ENCODE data around the gene USP12.
"Not testable (repeated sequence)": the region's sequence is repeated elsewhere in the genome, so short reads cannot be mapped to it uniquely, and the experiment has no call there.

The USP12 gene

GRCh38 chr13:27076421-27076820, 95.2 kb downstream of the USP12 start:
- in situ Hi-C loops (cut with HindIII; ENCODE audit: low sequenced_read_pairs) = no loop called here
- no peak for DNase-seq (ENCODE audit: low read depth, low spot score)
- TF ChIP-seq CTCF (IDR thresholded peaks at IDR 0.05; ENCODE audit: low read depth, low read length) = no peak
- H3K4me3 ChIP-seq (ENCODE audit: low read depth, low read length) = no peak overlapping the region

GRCh38 chr13:27073186-27073585, 98.4 kb downstream of the USP12 start:
- no peak for TF ChIP-seq CTCF (IDR thresholded peaks at IDR 0.05; ENCODE audit: low read depth, low read length)
- no peak overlapping the region for H3K4me3 ChIP-seq (ENCODE audit: low read depth, low read length)
- DNase-seq (ENCODE audit: low read depth, low spot score) = no peak
- in situ Hi-C loops (cut with HindIII; ENCODE audit: low sequenced_read_pairs) = no loop called here

- DNase-seq (ENCODE audit: low read depth, low spot score); H3K4me3 ChIP-seq (ENCODE audit: low read depth, low read length); in situ Hi-C loops (cut with HindIII; ENCODE audit: low sequenced_read_pairs): not testable (repeated sequence)
These were observed 105.5 kb downstream of the USP12 start for GRCh38 chr13:27066123-27066522.

- no peak for DNase-seq (ENCODE audit: low read depth, low spot score)
- H3K4me3 ChIP-seq (ENCODE audit: low read depth, low read length) = no peak overlapping the region
- TF ChIP-seq CTCF (IDR thresholded peaks at IDR 0.05; ENCODE audit: low read depth, low read length) = no peak
- in situ Hi-C loops (cut with HindIII; ENCODE audit: low sequenced_read_pairs) = no loop called here
These were observed 106.0 kb downstream of the USP12 start for GRCh38 chr13:27065582-27065981.

GRCh38 chr13:27064252-27064995, 107.2 kb downstream of the USP12 start:
- no peak for DNase-seq (ENCODE audit: low read depth, low spot score)
- no peak for TF ChIP-seq CTCF (IDR thresholded peaks at IDR 0.05; ENCODE audit: low read depth, low read length)
- no peak overlapping the region for H3K4me3 ChIP-seq (ENCODE audit: low read depth, low read length)
- in situ Hi-C loops (cut with HindIII; ENCODE audit: low sequenced_read_pairs) = no loop called here

- no peak overlapping the region for H3K4me3 ChIP-seq (ENCODE audit: low read depth, low read length)
- in situ Hi-C loops (cut with HindIII; ENCODE audit: low sequenced_read_pairs) = no loop called here
- no peak for DNase-seq (ENCODE audit: low read depth, low spot score)
- TF ChIP-seq CTCF (IDR thresholded peaks at IDR 0.05; ENCODE audit: low read depth, low read length) = no peak
These were observed 113.8 kb downstream of the USP12 start for GRCh38 chr13:27057817-27058216.

- TF ChIP-seq CTCF (IDR thresholded peaks at IDR 0.05; ENCODE audit: low read depth, low read length) = no peak
- DNase-seq (ENCODE audit: low read depth, low spot score) = no peak
- H3K4me3 ChIP-seq (ENCODE audit: low read depth, low read length) = no peak overlapping the region
- in situ Hi-C loops (cut with HindIII; ENCODE audit: low sequenced_read_pairs) = no loop called here
These were observed 116.1 kb downstream of the USP12 start for GRCh38 chr13:27055526-27055925.
